Endothelial cell (in vitro differentiated cells): Measurements from ENCODE around the gene SRGAP3. TPM values are rescaled to one million over a fixed set of nuclear protein-coding genes. Genes with fewer than 3 reads are reported as not detected.
"Not testable (repeated sequence)": the region's sequence is repeated elsewhere in the genome, so short reads cannot be mapped to it uniquely, and the experiment has no call there.

Source experiments
- DNase-seq: peaks from one replicate; pipeline ENCODE4 v3.0.0; 2021; ENCODE audit warnings: low spot score
- H3K27ac Mint-ChIP-seq: one replicate; pipeline ENCODE4 v1.8.0; 2021; ENCODE audit warnings: mixed read lengths, inconsistent platforms; ENCODE audit not compliant: unreplicated experiment
- H3K27me3 Mint-ChIP-seq: one replicate; pipeline ENCODE4 v1.8.0; 2021; ENCODE audit warnings: mild to moderate bottlenecking, moderate library complexity, mixed read lengths, inconsistent platforms; ENCODE audit not compliant: unreplicated experiment
- H3K36me3 Mint-ChIP-seq: one replicate; pipeline ENCODE4 v1.8.0; 2021; ENCODE audit warnings: mild to moderate bottlenecking, low read depth, mixed read lengths, inconsistent platforms; ENCODE audit not compliant: unreplicated experiment
- H3K4me1 Mint-ChIP-seq: one replicate; pipeline ENCODE4 v1.8.0; 2021; ENCODE audit warnings: mild to moderate bottlenecking, mixed read lengths, inconsistent platforms; ENCODE audit not compliant: unreplicated experiment
- H3K4me3 Mint-ChIP-seq: one replicate; pipeline ENCODE4 v1.8.0; 2021; ENCODE audit warnings: mild to moderate bottlenecking, mixed read lengths, inconsistent platforms; ENCODE audit not compliant: unreplicated experiment
- H3K9me3 Mint-ChIP-seq: one replicate; pipeline ENCODE4 v1.8.0; 2021; ENCODE audit warnings: mixed read lengths, inconsistent platforms; ENCODE audit not compliant: unreplicated experiment
- total RNA-seq: library from RNA; stranded (reverse); fragmentation: NEBNext Ultra II Directional; extraction: Animal tissue kit (Norgen Biotek cat#: 25700); gene quantifications from one replicate; pipeline ENCODE4 v1.2.1, GENCODE V29; 2021; ENCODE audit not compliant: unreplicated experiment
- TF ChIP-seq, protein P1 (sequence below): fragments of 200-600 bp; sonication (generic); IDR thresholded peaks from one replicate; pipeline ENCODE4 v1.5.0; 2021; ENCODE audit warnings: antibody characterized with exemption; ENCODE audit not compliant: unreplicated experiment

Gene SRGAP3
- total RNA-seq, 1 donor from 2014 or later = 12.0 TPM

DNA sequence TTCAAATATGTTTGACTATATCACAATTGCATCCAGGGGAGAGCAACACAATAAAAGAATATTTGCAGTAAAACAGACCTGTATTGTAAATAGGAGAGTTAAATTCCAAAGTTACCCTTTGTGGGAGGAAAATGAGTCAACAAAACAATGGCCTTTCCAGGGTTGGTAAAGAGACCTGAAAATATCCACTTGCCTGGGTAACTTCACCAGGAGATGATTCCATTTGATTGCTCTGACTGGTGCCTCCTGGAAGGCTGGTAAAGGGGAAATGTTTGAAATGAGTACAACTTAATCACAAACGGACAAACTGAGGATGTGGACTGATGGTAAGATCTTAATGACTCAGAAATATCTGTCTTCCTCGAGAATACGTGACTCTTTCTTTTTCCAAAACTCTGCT lies 43.6 kb upstream of the SRGAP3 start:
- TF ChIP-seq, protein P1, sequence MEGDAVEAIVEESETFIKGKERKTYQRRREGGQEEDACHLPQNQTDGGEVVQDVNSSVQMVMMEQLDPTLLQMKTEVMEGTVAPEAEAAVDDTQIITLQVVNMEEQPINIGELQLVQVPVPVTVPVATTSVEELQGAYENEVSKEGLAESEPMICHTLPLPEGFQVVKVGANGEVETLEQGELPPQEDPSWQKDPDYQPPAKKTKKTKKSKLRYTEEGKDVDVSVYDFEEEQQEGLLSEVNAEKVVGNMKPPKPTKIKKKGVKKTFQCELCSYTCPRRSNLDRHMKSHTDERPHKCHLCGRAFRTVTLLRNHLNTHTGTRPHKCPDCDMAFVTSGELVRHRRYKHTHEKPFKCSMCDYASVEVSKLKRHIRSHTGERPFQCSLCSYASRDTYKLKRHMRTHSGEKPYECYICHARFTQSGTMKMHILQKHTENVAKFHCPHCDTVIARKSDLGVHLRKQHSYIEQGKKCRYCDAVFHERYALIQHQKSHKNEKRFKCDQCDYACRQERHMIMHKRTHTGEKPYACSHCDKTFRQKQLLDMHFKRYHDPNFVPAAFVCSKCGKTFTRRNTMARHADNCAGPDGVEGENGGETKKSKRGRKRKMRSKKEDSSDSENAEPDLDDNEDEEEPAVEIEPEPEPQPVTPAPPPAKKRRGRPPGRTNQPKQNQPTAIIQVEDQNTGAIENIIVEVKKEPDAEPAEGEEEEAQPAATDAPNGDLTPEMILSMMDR = no peak
- no peak overlapping the region for H3K27ac Mint-ChIP-seq
- no peak for DNase-seq
- no peaks in the 10 kb centered on the region for H3K36me3 Mint-ChIP-seq
- H3K4me1 Mint-ChIP-seq = no peaks in the 10 kb centered on the region
- H3K27me3 Mint-ChIP-seq = no peaks in the 10 kb centered on the region
- H3K4me3 Mint-ChIP-seq = no peak overlapping the region
- no peaks in the 10 kb centered on the region for H3K9me3 Mint-ChIP-seq

DNA sequence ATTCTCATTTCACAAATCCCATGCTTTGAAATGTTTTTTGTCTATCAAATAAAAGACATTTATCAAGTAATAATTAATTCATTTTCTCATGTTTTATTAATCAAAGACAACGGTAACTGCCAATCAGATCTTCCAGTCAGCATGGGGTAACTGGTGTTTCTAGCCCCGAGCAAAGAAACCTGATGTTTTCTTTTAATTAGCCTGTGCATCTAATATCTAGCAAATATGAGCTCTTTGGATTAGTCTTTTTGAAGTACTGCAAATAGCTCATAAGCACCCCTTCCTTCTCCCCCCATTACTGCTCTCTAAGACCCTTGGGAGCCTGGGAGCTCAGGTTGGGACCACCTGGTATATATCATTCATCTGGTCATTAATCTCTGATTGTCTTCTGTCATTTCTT lies 43.1 kb upstream of the SRGAP3 start:
- H3K4me1 Mint-ChIP-seq = no peaks in the 10 kb centered on the region
- no peak for DNase-seq
- no peak overlapping the region for H3K27ac Mint-ChIP-seq
- no peaks in the 10 kb centered on the region for H3K27me3 Mint-ChIP-seq
- H3K4me3 Mint-ChIP-seq = no peak overlapping the region
- H3K36me3 Mint-ChIP-seq = no peaks in the 10 kb centered on the region
- TF ChIP-seq, protein P1 = no peak
- no peaks in the 10 kb centered on the region for H3K9me3 Mint-ChIP-seq

DNA sequence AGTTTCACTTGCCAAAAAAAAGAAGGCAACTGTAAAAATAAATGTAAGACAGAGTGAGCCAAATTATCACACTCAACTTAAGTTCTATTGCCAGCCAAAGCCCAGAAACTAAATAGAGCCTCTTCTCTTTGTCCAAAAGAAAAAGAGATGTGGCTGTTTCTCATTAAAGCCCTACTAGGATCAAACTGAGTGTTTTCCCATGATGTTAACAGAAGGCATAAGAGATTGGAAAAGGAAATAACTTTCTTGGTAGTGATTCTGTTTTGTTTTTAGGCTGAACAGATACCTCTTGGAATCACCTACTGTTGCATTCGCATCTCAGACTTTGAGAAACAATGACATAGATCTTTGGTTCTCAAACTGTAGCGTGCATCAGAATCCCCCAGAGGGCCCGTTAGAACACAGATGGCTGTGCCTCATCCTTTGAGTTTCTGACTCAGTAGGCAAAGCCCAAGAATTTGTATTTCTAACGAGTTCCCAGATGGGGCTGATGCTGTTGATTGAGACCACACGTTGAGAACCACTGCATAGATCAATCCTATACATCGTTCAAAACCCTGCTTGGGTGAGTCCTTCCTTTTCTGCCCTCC lies 42.5 kb upstream of the SRGAP3 start:
- Mint-ChIP-seq H3K9me3 (no peaks in the 10 kb centered on the region), H3K27me3 (no peaks in the 10 kb centered on the region), H3K4me3 (no peak overlapping the region), H3K27ac (no peak overlapping the region), H3K4me1 (no peaks in the 10 kb centered on the region), H3K36me3 (no peaks in the 10 kb centered on the region)
- DNase-seq = no peak
- TF ChIP-seq, protein P1 = no peak

DNA sequence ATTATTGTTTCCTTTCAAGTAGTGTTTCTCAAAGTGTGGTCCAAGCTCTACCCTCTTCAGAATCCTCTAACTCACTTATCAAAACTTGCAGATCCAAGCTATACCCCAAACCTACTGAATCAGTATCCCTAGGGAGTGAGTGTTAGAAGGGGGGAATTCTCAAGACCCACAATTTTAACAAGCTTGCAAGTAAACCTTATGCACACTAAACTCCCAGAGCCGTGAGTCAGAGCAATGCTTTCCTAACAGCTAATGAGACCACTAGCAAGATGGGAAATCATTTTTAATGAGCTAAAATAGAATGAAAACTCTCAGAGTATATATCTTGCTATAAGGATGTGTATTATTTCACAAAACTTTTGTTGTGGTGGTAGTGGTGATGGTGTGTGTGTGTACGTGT lies 41.1 kb upstream of the SRGAP3 start:
- no peaks in the 10 kb centered on the region for H3K27me3 Mint-ChIP-seq
- DNase-seq = no peak
- H3K36me3 Mint-ChIP-seq = no peaks in the 10 kb centered on the region
- H3K27ac Mint-ChIP-seq = no peak overlapping the region
- no peak overlapping the region for H3K4me3 Mint-ChIP-seq
- TF ChIP-seq, protein P1 = no peak
- H3K9me3 Mint-ChIP-seq = no peaks in the 10 kb centered on the region
- no peaks in the 10 kb centered on the region for H3K4me1 Mint-ChIP-seq

DNA sequence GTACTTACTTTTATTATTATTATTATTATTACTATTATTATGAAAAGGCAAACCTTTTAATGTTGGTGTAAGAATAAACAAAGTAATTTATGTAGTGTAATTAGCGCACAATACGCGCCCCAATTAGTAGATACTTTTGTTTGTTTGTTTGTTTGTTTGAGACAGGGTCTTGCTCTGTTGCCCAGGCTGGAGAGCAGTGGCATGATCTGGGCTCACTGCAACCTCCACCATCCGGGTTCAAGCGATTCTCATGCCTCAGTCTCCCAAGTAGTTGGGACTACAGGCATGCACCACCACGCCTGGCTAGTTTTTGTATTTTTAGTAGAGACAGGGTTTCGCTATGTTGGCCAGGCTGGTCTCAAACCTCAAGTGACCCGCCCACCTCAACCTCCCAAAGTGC lies 32.1 kb upstream of the SRGAP3 start:
- H3K4me1 Mint-ChIP-seq, H3K36me3 Mint-ChIP-seq, H3K4me3 Mint-ChIP-seq, H3K9me3 Mint-ChIP-seq, H3K27ac Mint-ChIP-seq, H3K27me3 Mint-ChIP-seq, DNase-seq: not testable (repeated sequence)
